ENCODE data around the gene ST3GAL3.

DNA sequence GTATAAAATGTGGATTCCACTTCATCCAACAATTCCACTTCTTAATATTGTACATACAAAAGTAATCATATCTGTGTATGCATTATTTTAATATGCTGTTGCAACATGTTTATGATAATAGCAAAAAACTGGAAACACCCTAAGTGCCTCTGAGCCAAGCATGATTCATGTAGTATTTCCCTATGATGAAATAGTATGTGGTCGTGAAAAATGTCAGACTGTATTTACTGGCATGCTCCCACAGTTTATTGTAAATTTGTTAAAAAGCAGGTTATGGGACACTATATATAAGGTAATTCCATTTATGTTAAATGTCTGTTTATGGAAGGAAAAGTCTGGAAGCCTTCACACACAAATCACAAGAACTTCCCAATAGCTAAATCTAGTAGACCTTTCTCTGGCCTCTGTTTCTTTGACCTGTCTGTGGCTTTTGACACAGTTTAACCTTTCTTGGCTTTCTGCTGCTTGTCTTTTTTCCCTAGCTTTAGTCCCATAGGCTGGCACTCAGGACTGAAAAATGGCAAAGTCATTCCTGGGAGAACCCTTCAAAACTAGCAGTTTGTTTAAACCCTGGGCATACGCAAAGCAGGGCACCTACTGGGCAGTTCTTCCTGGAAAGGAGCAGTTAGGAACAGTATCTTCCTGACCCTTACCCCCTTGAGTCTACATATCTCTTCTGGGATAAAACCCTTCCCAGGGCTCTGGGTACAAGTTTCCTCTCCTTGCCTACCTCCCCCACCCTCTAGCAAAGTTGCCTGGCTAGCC is 160.8 kb downstream of the ST3GAL3 start:
- TF ChIP-seq, protein P1, sequence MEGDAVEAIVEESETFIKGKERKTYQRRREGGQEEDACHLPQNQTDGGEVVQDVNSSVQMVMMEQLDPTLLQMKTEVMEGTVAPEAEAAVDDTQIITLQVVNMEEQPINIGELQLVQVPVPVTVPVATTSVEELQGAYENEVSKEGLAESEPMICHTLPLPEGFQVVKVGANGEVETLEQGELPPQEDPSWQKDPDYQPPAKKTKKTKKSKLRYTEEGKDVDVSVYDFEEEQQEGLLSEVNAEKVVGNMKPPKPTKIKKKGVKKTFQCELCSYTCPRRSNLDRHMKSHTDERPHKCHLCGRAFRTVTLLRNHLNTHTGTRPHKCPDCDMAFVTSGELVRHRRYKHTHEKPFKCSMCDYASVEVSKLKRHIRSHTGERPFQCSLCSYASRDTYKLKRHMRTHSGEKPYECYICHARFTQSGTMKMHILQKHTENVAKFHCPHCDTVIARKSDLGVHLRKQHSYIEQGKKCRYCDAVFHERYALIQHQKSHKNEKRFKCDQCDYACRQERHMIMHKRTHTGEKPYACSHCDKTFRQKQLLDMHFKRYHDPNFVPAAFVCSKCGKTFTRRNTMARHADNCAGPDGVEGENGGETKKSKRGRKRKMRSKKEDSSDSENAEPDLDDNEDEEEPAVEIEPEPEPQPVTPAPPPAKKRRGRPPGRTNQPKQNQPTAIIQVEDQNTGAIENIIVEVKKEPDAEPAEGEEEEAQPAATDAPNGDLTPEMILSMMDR (conservative IDR thresholded peaks at IDR 0.05) = no peak
- TF ChIP-seq EZH2 (IDR thresholded peaks at IDR 0.05; ENCODE audit: low read depth) = no peak

Data from PC-9 (cell line).